AG04450 (cell line): Measurements from ENCODE around the gene FYN. TPM values are rescaled to one million over a fixed set of nuclear protein-coding genes. Genes with fewer than 3 reads are reported as not detected.

Source experiments
- CTCF ChIA-PET: fragments of 300-600, 350-600 bp; formaldehyde crosslinking; extraction: SDS; loops from one replicate; lab custom pipeline; 2022; ENCODE audit warnings: antibody characterized with exemption, inconsistent platforms; lab: Charles Lee
- POLR2A ChIA-PET: fragments of 350-600 bp; formaldehyde crosslinking; extraction: SDS; loops from one replicate; lab custom pipeline; 2021; ENCODE audit warnings: antibody characterized with exemption, inconsistent platforms; lab: Yijun Ruan, JAX
- DNase-seq: peaks from one replicate; pipeline ENCODE4 v3.0.0-alpha.2; 2011; ENCODE audit warnings: low read depth, low spot score
- H3K27ac ChIP-seq: one replicate; pipeline ENCODE4 v1.5.1; 2012; ENCODE audit warnings: low read depth, low read length, control low read depth
- H3K27me3 ChIP-seq: one replicate; pipeline ENCODE4 v1.6.0; 2012; ENCODE audit warnings: low read length; ENCODE audit not compliant: control insufficient read depth, insufficient read depth
- H3K4me3 ChIP-seq: 2 replicates; pipeline ENCODE4 v1.5.1; 2011; ENCODE audit warnings: mild to moderate bottlenecking, low read depth, low read length, control low read depth
- H3K9me3 ChIP-seq: 2 replicates; pipeline ENCODE4 v1.5.1; 2012; ENCODE audit warnings: low read length; ENCODE audit not compliant: control insufficient read depth, insufficient read depth
- CTCF ChIP-seq: IDR thresholded peaks from 2 replicates; pipeline ENCODE4 v1.5.1; 2011; ENCODE audit warnings: low read depth, low read length, control low read depth, inconsistent platforms
- polyA plus RNA-seq: library from polyadenylated mRNA; depleted of rRNA; stranded (reverse); fragments of >200 nt; gene quantifications from 2 replicates; pipeline ENCODE4 v1.2.3, GENCODE V29; 2011

Gene FYN
- polyA plus RNA-seq, 1 experiment = 29.0 TPM

GRCh38 chr6:111620169-111620568 is 253.1 kb downstream of the FYN start:
- CTCF ChIA-PET = interaction anchor here (0.5 kb wide), 1 partner anchor 13 kb away, joined by 7 read pairs; no protein-coding TSS in a partner anchor
- H3K4me3 ChIP-seq = no peak overlapping the region
- no peak overlapping the region for H3K27ac ChIP-seq
- H3K27me3 ChIP-seq = no peaks in the 10 kb centered on the region
- no peak for DNase-seq
- no peaks in the 10 kb centered on the region for H3K9me3 ChIP-seq
- POLR2A ChIA-PET = no interaction called here
- TF ChIP-seq CTCF = no peak

GRCh38 chr6:111618407-111618806 is 254.8 kb downstream of the FYN start:
- no peak for DNase-seq
- TF ChIP-seq CTCF = no peak
- Histone ChIP-seq H3K27ac (no peak overlapping the region), H3K9me3 (no peaks in the 10 kb centered on the region), H3K27me3 (no peaks in the 10 kb centered on the region), H3K4me3 (no peak overlapping the region)
- CTCF ChIA-PET = no interaction called here
- POLR2A ChIA-PET = no interaction called here

GRCh38 chr6:111617149-111617548 is 256.1 kb downstream of the FYN start:
- ChIA-PET CTCF (interaction anchor here (0.9 kb wide), 1 partner anchor 13 kb away, joined by 4 read pairs; no protein-coding TSS in a partner anchor), POLR2A (no interaction called here)
- Histone ChIP-seq H3K27me3 (no peaks in the 10 kb centered on the region), H3K27ac (no peak overlapping the region), H3K9me3 (peaks cover 4% of the 10 kb centered on the region; the same call in 1 of the 2 replicates), H3K4me3 (no peak overlapping the region)
- TF ChIP-seq CTCF = no peak
- no peak for DNase-seq

GRCh38 chr6:111615916-111616612 is 257.2 kb downstream of the FYN start:
- Histone ChIP-seq H3K4me3 (no peak overlapping the region), H3K27me3 (no peaks in the 10 kb centered on the region), H3K27ac (no peak overlapping the region), H3K9me3 (peaks cover 9% of the 10 kb centered on the region)
- ChIA-PET CTCF (interaction anchor here (0.9 kb wide), 1 partner anchor 12 kb away, joined by 4 read pairs; no protein-coding TSS in a partner anchor), POLR2A (no interaction called here)
- no peak for DNase-seq
- no peak for TF ChIP-seq CTCF

GRCh38 chr6:111614833-111615582 is 258.2 kb downstream of the FYN start:
- DNase-seq = no peak
- Histone ChIP-seq H3K4me3 (no peak overlapping the region), H3K27me3 (no peaks in the 10 kb centered on the region), H3K27ac (no peak overlapping the region), H3K9me3 (peaks cover 9% of the 10 kb centered on the region)
- ChIA-PET CTCF (no interaction called here), POLR2A (no interaction called here)
- no peak for TF ChIP-seq CTCF
